WTC11 (cell line): ENCODE data around the gene IRF7.

Experiments
- ATF2 ChIP-seq: sonication (generic); formaldehyde crosslinking; IDR thresholded peaks from 2 replicates; pipeline ENCODE4 v1.8.1; 2022; ENCODE audit warnings: low read depth, missing genetic modification reagents, borderline replicate concordance
- CBFB ChIP-seq: sonication (generic); formaldehyde crosslinking; IDR thresholded peaks from 2 replicates; pipeline ENCODE4 v1.8.1; 2022; ENCODE audit warnings: mild to moderate bottlenecking, low read depth, missing genetic modification reagents
- CDX4 ChIP-seq: fragments of 250-450 bp; sonication (Bioruptor Pico); IDR thresholded peaks from 2 replicates; pipeline ENCODE4 v1.9.0; 2021; ENCODE audit warnings: moderate library complexity, mild to moderate bottlenecking, inconsistent platforms, borderline replicate concordance
- HMGXB4 ChIP-seq: sonication (generic); formaldehyde crosslinking; IDR thresholded peaks from 2 replicates; pipeline ENCODE4 v1.8.1; 2023; ENCODE audit warnings: mild to moderate bottlenecking, moderate library complexity, missing genetic modification reagents
- NFE2L1 ChIP-seq: sonication (generic); formaldehyde crosslinking; IDR thresholded peaks from 2 replicates; pipeline ENCODE4 v1.8.1; 2023; ENCODE audit warnings: missing genetic modification reagents
- ZNF138 ChIP-seq: sonication (generic); formaldehyde crosslinking; conservative IDR thresholded peaks from 2 replicates; pipeline ENCODE4 v1.8.1; 2022; ENCODE audit warnings: mild to moderate bottlenecking, moderate library complexity, missing genetic modification reagents
- ZNF512 ChIP-seq: sonication (generic); formaldehyde crosslinking; IDR thresholded peaks from 2 replicates; pipeline ENCODE4 v1.8.1; 2022; ENCODE audit warnings: missing genetic modification reagents, borderline replicate concordance
- TF ChIP-seq, protein P1 (sequence below): fragments of 200-600 bp; IDR thresholded peaks from 2 replicates; pipeline ENCODE4 v1.8.0; 2022; ENCODE audit warnings: antibody characterized with exemption
- TF ChIP-seq, protein P2 (sequence below): sonication (generic); formaldehyde crosslinking; IDR thresholded peaks from 2 replicates; pipeline ENCODE4 v1.8.0; 2022; ENCODE audit warnings: mild to moderate bottlenecking, missing genetic modification reagents
- TF ChIP-seq, protein P3 (sequence below): sonication (generic); formaldehyde crosslinking; IDR thresholded peaks from 2 replicates; pipeline ENCODE4 v1.8.0; 2023; ENCODE audit warnings: missing genetic modification reagents
- TF ChIP-seq, protein P4 (sequence below): sonication (generic); formaldehyde crosslinking; IDR thresholded peaks from 2 replicates; pipeline ENCODE4 v1.8.1; 2023; ENCODE audit warnings: mild to moderate bottlenecking, missing genetic modification reagents, moderate library complexity

GRCh38 chr11:656426-656825 is 40.7 kb upstream of the IRF7 start:
- TF ChIP-seq, protein P1, sequence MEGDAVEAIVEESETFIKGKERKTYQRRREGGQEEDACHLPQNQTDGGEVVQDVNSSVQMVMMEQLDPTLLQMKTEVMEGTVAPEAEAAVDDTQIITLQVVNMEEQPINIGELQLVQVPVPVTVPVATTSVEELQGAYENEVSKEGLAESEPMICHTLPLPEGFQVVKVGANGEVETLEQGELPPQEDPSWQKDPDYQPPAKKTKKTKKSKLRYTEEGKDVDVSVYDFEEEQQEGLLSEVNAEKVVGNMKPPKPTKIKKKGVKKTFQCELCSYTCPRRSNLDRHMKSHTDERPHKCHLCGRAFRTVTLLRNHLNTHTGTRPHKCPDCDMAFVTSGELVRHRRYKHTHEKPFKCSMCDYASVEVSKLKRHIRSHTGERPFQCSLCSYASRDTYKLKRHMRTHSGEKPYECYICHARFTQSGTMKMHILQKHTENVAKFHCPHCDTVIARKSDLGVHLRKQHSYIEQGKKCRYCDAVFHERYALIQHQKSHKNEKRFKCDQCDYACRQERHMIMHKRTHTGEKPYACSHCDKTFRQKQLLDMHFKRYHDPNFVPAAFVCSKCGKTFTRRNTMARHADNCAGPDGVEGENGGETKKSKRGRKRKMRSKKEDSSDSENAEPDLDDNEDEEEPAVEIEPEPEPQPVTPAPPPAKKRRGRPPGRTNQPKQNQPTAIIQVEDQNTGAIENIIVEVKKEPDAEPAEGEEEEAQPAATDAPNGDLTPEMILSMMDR: no peak
- TF ChIP-seq, protein P2, sequence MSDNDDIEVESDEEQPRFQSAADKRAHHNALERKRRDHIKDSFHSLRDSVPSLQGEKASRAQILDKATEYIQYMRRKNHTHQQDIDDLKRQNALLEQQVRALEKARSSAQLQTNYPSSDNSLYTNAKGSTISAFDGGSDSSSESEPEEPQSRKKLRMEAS (CRISPR knock-in tag): no peak
- TF ChIP-seq ATF2 (CRISPR knock-in tag): no peak
- TF ChIP-seq, protein P3, sequence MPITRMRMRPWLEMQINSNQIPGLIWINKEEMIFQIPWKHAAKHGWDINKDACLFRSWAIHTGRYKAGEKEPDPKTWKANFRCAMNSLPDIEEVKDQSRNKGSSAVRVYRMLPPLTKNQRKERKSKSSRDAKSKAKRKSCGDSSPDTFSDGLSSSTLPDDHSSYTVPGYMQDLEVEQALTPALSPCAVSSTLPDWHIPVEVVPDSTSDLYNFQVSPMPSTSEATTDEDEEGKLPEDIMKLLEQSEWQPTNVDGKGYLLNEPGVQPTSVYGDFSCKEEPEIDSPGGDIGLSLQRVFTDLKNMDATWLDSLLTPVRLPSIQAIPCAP (CRISPR knock-in tag): no peak
- no peak for TF ChIP-seq HMGXB4
- TF ChIP-seq ZNF138 (CRISPR knock-in tag): no peak
- TF ChIP-seq ZNF512: no peak
- TF ChIP-seq CBFB: no peak
- TF ChIP-seq, protein P4, sequence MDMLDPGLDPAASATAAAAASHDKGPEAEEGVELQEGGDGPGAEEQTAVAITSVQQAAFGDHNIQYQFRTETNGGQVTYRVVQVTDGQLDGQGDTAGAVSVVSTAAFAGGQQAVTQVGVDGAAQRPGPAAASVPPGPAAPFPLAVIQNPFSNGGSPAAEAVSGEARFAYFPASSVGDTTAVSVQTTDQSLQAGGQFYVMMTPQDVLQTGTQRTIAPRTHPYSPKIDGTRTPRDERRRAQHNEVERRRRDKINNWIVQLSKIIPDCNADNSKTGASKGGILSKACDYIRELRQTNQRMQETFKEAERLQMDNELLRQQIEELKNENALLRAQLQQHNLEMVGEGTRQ (CRISPR knock-in tag): no peak
- TF ChIP-seq NFE2L1: no peak
- TF ChIP-seq CDX4 (CRISPR knock-in tag): no peak
